ENCODE data around the gene AOC3.
"Not testable (repeated sequence)": the region's sequence is repeated elsewhere in the genome, so short reads cannot be mapped to it uniquely, and the experiment has no call there.

The AOC3 gene

DNA sequence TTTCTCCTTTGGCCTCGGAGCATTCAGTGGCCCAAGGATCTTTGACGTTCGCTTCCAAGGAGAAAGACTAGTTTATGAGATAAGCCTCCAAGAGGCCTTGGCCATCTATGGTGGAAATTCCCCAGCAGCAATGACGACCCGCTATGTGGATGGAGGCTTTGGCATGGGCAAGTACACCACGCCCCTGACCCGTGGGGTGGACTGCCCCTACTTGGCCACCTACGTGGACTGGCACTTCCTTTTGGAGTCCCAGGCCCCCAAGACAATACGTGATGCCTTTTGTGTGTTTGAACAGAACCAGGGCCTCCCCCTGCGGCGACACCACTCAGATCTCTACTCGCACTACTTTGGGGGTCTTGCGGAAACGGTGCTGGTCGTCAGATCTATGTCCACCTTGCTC lies 1.4 kb downstream of the AOC3 start:
- ChIA-PET CTCF (interaction anchor here (0.8 to 1.1 kb wide), 2 partner anchors 9 to 16 kb away, joined by 3 read pairs; no protein-coding TSS in a partner anchor), POLR2A (no interaction called here)
- DNase-seq (ENCODE audit: extremely low spot score) = no peak
- TF ChIP-seq CTCF (IDR thresholded peaks at IDR 0.05; ENCODE audit: control extremely low read depth, extremely low read depth, low read depth, missing control alignments) = no peak

GRCh38 chr17:42853004-42853403 lies 2.0 kb downstream of the AOC3 start:
- DNase-seq (ENCODE audit: extremely low spot score) = no peak
- ChIA-PET CTCF (interaction anchor here (0.8 kb wide), 2 partner anchors 8 to 10 kb away, joined by 3 to 4 read pairs; no protein-coding TSS in a partner anchor), POLR2A (no interaction called here)
- no peak for TF ChIP-seq CTCF (IDR thresholded peaks at IDR 0.05; ENCODE audit: control extremely low read depth, extremely low read depth, low read depth, missing control alignments)

- no peak for DNase-seq (ENCODE audit: extremely low spot score)
- POLR2A ChIA-PET = no interaction called here
- TF ChIP-seq CTCF (IDR thresholded peaks at IDR 0.05; ENCODE audit: control extremely low read depth, extremely low read depth, low read depth, missing control alignments) = no peak
- CTCF ChIA-PET = interaction anchor here (0.8 kb wide), 1 partner anchor 10 kb away, joined by 4 read pairs; no protein-coding TSS in a partner anchor
Measured at GRCh38 chr17:42853597-42853967, 2.6 kb downstream of the AOC3 start.

GRCh38 chr17:42853968-42854790 lies 3.2 kb downstream of the AOC3 start:
- POLR2A ChIA-PET = no interaction called here
- CTCF ChIA-PET = no interaction called here

GRCh38 chr17:42855048-42855596 lies 4.1 kb downstream of the AOC3 start:
- DNase-seq (ENCODE audit: extremely low spot score) = no peak
- ChIA-PET CTCF (no interaction called here), POLR2A (interaction anchor here (0.7 kb wide), 1 partner anchor 484 kb away, joined by 3 read pairs; no protein-coding TSS in a partner anchor)
- TF ChIP-seq CTCF (IDR thresholded peaks at IDR 0.05; ENCODE audit: control extremely low read depth, extremely low read depth, low read depth, missing control alignments) = no peak

More at GRCh38 chr17:42853968-42854790, 3.2 kb downstream of the AOC3 start:
- DNase-seq (ENCODE audit: extremely low spot score) = no peak
- TF ChIP-seq CTCF (IDR thresholded peaks at IDR 0.05; ENCODE audit: control extremely low read depth, extremely low read depth, low read depth, missing control alignments) = no peak

DNA sequence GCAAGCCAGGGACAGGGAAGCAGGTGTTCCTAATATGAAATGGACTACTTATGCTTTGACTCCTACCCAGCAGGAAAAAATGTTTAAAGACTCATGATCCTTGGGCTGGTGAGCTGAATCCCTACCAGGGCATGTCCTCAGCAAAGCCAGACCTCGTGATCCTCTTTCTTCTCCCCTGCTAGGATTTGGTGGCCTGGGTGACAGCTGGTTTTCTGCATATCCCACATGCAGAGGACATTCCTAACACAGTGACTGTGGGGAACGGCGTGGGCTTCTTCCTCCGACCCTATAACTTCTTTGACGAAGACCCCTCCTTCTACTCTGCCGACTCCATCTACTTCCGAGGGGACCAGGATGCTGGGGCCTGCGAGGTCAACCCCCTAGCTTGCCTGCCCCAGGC lies 5.1 kb downstream of the AOC3 start:
- POLR2A ChIA-PET; DNase-seq (ENCODE audit: extremely low spot score): not testable (repeated sequence)
- CTCF ChIA-PET = interaction anchor here (1.4 kb wide), 1 partner anchor 13 kb away, joined by 4 read pairs; no protein-coding TSS in a partner anchor

DNA sequence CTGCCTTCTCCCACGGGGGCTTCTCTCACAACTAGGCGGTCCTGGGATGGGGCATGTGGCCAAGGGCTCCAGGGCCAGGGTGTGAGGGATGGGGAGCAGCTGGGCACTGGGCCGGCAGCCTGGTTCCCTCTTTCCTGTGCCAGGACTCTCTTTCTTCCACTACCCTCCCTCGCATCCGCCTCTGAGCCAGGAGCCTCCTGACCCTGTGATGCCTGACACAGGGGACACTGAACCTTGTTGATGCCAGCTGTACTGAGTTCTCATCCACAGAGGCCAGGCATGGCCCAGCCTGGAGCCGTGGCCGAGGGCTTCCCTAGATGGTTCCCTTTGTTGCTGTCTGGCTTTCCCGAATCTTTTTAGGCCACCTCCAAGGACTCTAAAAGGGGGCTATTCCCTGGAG lies 5.5 kb downstream of the AOC3 start:
- DNase-seq (ENCODE audit: extremely low spot score); POLR2A ChIA-PET: not testable (repeated sequence)
- CTCF ChIA-PET = interaction anchor here (1.4 kb wide), 1 partner anchor 14 kb away, joined by 4 read pairs; no protein-coding TSS in a partner anchor
